SK-N-MC (cell line): ENCODE measurements around the gene PRKACB.
"Not testable (repeated sequence)": the region's sequence is repeated elsewhere in the genome, so short reads cannot be mapped to it uniquely, and the experiment has no call there.

Source experiments
- DNase-seq: peaks from one replicate; pipeline ENCODE4 v3.0.0-alpha.2; 2011; ENCODE audit warnings: low read depth, low spot score
- H3K27ac ChIP-seq: fragments of 200-600 bp; sonication (generic); 2 replicates; pipeline ENCODE4 v1.5.1; 2016; ENCODE audit warnings: mixed run types
- H3K36me3 ChIP-seq: fragments of 200-600 bp; sonication (generic); 2 replicates; pipeline ENCODE4 v1.6.1; 2017; ENCODE audit warnings: antibody characterized with exemption, low read length, mixed read lengths; ENCODE audit not compliant: insufficient read depth
- H3K4me3 ChIP-seq: fragments of 200-600 bp; sonication (generic); 2 replicates; pipeline ENCODE4 v1.5.1; 2016
- H3K9ac ChIP-seq: fragments of 200-600 bp; sonication (generic); 2 replicates; pipeline ENCODE4 v1.8.0; 2017; ENCODE audit warnings: mixed run types, mixed read lengths; ENCODE audit not compliant: insufficient read length
- H3K9me3 ChIP-seq: fragments of 200-600 bp; sonication (generic); 2 replicates; pipeline ENCODE4 v1.6.1; 2017; ENCODE audit warnings: low read depth, mild to moderate bottlenecking, antibody characterized with exemption, low read length, moderate library complexity, mixed read lengths
- EZH2 ChIP-seq: fragments of 200-600 bp; sonication (generic); IDR thresholded peaks from one replicate; pipeline ENCODE4 v1.6.1; 2017; ENCODE audit warnings: antibody characterized with exemption
- FOXP2 ChIP-seq: optimal IDR thresholded peaks from 2 replicates; pipeline ENCODE3; 2011; ENCODE audit warnings: mild to moderate bottlenecking, moderate library complexity; ENCODE audit not compliant: insufficient read depth; ENCODE audit errors: extremely low read length, control extremely low read depth
- POLR2AphosphoS5 ChIP-seq: IDR thresholded peaks from 2 replicates; pipeline ENCODE4 v1.6.1; 2012; ENCODE audit warnings: mild to moderate bottlenecking, low read depth, low read length, borderline replicate concordance

PRKACB gene

DNA sequence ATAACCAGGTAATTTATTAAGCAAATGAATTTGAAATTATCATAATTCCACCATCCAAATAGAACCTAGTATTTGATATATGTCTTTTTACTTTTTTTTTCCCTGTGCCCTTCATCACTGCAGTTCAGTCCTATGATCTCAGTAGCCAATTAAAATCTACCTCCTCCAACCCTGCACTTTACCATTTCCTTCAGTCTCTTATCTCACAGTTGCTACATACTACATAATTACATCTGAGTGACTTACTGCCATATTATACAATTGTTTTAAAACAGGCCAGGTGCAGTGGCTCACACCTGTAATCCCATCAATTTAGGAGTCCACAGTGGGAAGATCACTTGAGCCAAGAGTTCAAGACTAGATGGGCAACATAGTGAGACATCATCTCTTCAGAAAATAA is 73.2 kb downstream of the PRKACB start:
- no peak for TF ChIP-seq FOXP2
- TF ChIP-seq EZH2 = no peak
- no peak for TF ChIP-seq POLR2AphosphoS5
- DNase-seq = no peak
- Histone ChIP-seq H3K4me3 (no peak overlapping the region), H3K36me3 (peaks cover 4% of the 10 kb centered on the region), H3K9ac (no peak overlapping the region), H3K9me3 (no peaks in the 10 kb centered on the region), H3K27ac (no peak overlapping the region)

DNA sequence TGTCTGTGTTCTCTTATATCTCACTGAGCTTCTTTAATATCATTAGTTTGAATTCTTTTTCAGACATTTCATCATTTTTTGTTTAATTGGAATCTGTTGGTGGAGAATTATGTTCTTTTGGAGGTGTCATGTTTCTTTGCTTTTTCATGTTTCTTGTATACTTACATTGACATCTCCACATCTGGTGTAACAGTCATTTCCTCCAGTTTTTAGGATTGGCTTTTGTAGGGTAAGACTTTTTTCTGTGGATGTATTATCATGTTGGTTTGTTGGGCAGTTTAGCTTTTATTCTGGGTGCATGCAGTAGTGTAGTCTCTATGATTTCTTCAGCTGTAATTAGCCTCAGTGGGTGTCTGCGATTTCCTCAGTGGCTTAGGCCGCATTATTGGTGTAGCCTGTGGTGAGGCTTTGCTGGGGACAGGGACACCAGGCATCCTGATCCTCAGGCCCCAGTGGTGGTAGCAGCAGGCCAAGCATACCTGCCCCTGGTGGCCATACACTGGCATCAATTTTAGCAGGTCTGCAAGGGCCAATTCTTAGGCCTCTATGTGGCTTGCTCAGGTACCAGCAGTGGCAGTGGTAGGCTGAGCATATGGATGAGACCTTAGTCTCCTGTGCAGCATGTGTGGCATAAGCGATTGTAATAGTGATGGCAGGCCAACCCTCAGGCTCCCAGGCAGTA is 79.8 kb downstream of the PRKACB start:
- Histone ChIP-seq H3K27ac (no peak overlapping the region), H3K4me3 (no peak overlapping the region), H3K36me3 (peaks cover 4% of the 10 kb centered on the region; the same call in 1 of the 2 replicates), H3K9ac (no peak overlapping the region), H3K9me3 (no peaks in the 10 kb centered on the region)
- no peak for DNase-seq
- TF ChIP-seq FOXP2 (no peak), POLR2AphosphoS5 (no peak), EZH2 (no peak)

DNA sequence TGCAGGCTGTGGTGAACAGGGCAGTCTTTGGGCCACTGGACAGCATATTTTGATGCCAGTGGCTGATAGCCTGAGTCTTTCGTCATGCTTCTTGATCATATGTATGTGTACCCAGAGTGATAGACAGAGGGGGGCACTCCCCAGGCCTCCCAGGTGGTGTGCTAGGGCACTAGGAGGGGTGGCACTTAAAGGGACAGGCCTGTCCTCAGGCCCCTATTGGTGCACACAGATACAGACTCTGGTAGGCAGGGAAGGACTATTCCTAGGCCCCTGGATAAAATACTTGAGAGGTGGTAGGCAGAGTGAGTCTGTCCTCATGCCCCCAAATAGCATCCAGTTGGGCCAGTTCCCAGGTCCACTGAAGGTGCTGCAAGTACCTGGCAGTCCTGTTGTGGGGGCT is 80.8 kb downstream of the PRKACB start:
- Histone ChIP-seq H3K27ac (no peak overlapping the region), H3K36me3 (no peaks in the 10 kb centered on the region), H3K4me3 (no peak overlapping the region), H3K9me3 (no peaks in the 10 kb centered on the region), H3K9ac (no peak overlapping the region)
- no peak for TF ChIP-seq FOXP2
- no peak for TF ChIP-seq POLR2AphosphoS5
- no peak for TF ChIP-seq EZH2
- DNase-seq = no peak

DNA sequence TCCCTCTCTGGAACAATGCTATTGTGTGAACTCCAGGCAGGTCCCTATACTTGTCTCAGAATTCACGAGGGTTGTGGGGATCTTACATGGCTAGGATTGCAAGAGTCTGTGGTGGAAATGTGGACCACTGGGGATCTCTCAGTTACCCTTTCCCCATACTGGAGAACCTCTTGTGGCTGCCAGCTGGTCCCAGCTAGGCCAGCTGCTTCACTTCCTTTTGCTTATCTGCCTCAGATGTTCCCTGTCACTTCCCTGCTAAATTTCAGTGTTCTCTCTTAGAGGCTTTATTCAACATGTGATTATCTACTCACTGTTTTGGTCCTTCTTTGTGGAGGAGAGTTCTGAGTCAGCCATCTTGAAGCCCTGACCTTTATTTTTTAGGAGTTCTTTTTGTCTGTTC is 81.6 kb downstream of the PRKACB start:
- Histone ChIP-seq H3K9me3 (no peaks in the 10 kb centered on the region), H3K27ac (no peak overlapping the region), H3K4me3 (no peak overlapping the region), H3K36me3 (no peaks in the 10 kb centered on the region), H3K9ac (no peak overlapping the region)
- no peak for DNase-seq
- TF ChIP-seq FOXP2 = no peak
- TF ChIP-seq POLR2AphosphoS5 = no peak
- TF ChIP-seq EZH2 = no peak

DNA sequence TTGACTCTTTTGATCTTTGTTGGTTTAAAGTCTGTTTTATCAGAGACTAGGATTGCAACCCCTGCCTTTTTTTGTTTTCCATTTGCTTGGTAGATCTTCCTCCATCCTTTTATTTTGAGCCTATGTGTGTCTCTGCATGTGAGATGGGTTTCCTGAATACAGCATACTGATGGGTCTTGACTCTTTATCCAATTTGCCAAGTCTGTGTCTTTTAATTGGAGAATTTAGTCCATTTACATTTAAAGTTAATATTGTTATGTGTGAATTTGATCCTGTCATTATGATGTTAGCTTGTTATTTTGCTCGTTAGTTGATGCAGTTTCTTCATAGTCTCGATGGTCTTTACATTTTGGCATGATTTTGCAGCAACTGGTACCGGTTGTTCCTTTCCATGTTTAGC is 88.6 kb downstream of the PRKACB start:
- DNase-seq, H3K4me3 ChIP-seq, H3K9me3 ChIP-seq, H3K9ac ChIP-seq, H3K27ac ChIP-seq, H3K36me3 ChIP-seq: not testable (repeated sequence)

DNA sequence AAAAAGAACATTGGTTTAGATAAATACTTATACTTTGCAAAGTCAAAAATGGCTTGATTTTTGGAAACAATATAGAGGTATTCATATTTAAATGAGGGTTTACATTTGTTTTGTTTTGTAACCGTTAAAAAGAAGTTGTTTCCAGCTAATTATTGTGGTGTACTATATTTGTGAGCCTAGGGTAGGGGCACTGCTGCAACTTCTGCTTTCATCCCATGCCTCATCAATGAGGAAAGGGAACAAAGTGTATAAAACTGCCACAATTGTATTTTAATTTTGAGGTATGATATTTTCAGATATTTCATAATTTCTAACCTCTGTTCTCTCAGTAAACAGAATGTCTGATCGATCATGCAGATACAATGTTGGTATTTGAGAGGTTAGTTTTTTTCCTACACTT is 92.2 kb downstream of the PRKACB start:
- Histone ChIP-seq H3K36me3 (peaks cover 6% of the 10 kb centered on the region; the same call in 1 of the 2 replicates), H3K27ac (no peak overlapping the region), H3K9ac (no peak overlapping the region), H3K4me3 (no peak overlapping the region), H3K9me3 (no peaks in the 10 kb centered on the region)
- TF ChIP-seq FOXP2 = no peak
- TF ChIP-seq POLR2AphosphoS5 = no peak
- TF ChIP-seq EZH2 = no peak
- DNase-seq = no peak

DNA sequence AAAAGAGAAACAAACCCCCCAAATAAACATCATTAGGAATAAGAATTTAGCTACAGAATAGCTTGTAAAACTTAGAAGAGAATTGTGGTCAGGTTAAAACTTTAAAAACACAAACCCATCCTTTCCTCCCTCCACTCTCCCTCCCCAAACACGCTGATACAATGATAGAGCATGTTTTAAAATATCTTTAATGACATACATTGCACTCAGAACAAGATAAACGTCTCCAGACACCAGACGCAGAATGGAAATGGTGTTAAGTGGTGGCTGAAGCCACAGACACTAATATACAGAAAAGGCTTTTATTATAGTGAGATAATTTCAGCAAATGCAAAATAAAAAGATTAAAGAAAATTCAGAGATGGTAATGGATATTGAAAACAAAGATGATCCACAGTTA is 98.6 kb downstream of the PRKACB start:
- Histone ChIP-seq H3K9ac (no peak overlapping the region), H3K9me3 (no peaks in the 10 kb centered on the region), H3K27ac (no peak overlapping the region), H3K36me3 (no peaks in the 10 kb centered on the region), H3K4me3 (no peak overlapping the region)
- DNase-seq = no peak
- TF ChIP-seq POLR2AphosphoS5 (no peak), FOXP2 (no peak), EZH2 (no peak)

DNA sequence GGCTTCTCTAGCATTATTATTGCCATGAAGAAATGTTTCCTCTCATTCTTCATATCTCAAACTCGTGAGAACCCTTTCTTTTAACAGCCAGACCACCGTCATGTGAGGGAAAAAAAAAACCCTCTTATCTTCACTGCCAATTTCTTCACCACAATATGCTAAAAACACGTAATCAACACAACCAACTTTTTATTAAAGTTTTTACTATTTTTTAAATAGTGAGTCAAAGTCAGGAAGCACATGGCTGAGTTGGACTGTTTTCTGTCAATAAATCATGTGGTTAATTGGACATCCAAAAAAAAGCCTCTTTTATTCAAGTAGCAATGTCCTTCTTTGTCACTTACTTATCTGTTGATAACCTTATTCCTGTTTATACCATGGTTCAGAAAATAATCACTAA is 101.5 kb downstream of the PRKACB start:
- Histone ChIP-seq H3K9ac (no peak overlapping the region), H3K27ac (no peak overlapping the region), H3K36me3 (no peaks in the 10 kb centered on the region), H3K4me3 (no peak overlapping the region), H3K9me3 (no peaks in the 10 kb centered on the region)
- DNase-seq = no peak
- TF ChIP-seq FOXP2 (no peak), EZH2 (no peak), POLR2AphosphoS5 (no peak)

DNA sequence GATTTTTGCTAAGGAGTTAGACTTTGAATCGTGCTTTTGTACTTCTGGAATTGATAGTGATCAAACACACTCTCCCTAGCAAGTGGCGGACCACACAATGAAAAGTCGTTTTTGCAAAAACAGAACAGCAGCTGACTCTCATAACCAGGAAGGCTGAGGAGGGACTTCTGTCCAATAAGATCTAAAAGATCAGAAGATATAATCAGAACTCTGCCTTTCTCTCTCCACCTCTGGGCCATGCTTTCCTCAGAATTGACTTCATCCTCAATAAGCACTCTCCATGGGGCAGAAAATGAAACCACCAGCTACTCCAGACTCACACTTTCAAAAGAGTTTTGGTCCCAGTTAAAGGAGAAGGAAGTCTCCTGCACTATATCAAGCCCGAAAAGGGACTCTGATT is 102.1 kb downstream of the PRKACB start:
- Histone ChIP-seq H3K9me3 (no peaks in the 10 kb centered on the region), H3K9ac (no peak overlapping the region), H3K36me3 (no peaks in the 10 kb centered on the region), H3K4me3 (no peak overlapping the region), H3K27ac (no peak overlapping the region)
- DNase-seq = no peak
- no peak for TF ChIP-seq EZH2
- TF ChIP-seq POLR2AphosphoS5 = no peak
- no peak for TF ChIP-seq FOXP2

DNA sequence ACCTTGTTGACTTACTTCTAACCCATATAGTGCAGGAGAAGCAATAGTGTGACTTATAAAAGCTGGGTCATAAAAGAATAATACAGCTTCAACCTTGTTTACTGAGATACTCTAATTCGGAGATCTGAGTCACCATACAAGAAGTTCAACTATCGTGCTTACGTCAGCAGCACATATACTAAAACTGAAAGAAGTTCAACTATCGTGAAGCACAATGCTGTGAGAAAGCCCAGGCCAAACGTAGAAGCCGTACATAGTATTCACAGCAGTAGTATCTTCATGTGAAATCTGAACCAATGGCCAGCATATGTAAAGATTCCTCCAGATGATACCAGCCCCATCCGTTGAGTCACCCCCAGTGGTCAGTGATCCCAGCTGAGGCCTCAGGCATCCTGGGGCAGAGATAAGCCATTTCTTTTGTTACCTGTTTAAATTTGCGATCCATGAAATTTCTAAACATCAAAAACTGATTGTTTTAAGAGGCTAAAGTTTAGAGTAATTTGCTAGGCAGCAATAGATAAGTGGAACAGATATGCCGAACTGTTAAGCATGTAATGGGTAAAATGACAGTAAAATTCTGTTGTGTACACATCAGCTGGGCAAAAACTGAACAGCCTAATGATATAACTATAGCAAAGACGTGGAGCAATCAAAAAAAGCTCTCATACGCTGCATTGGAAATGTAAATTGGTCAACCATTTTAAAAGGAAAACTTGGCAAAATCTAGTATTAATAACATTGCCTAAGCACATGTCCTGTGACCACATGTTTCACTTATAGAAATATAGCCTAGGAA is 103.6 kb downstream of the PRKACB start:
- Histone ChIP-seq H3K9ac (no peak overlapping the region), H3K9me3 (no peaks in the 10 kb centered on the region), H3K4me3 (no peak overlapping the region), H3K36me3 (no peaks in the 10 kb centered on the region), H3K27ac (no peak overlapping the region)
- DNase-seq = no peak
- TF ChIP-seq POLR2AphosphoS5 = no peak
- no peak for TF ChIP-seq EZH2
- TF ChIP-seq FOXP2 = no peak
